Measurements from ENCODE around the gene MSTO1. TPM values are rescaled to one million over a fixed set of nuclear protein-coding genes. Genes with fewer than 3 reads are reported as not detected.

MSTO1 gene
- 13.7 and 13.8 TPM in 2 replicates for total RNA-seq

GRCh38 chr1:155609515-155610256 lies at the start of gene MSTO1:
Gene MSTO1 (plus strand): TSS chr1:155610218. CDS start chr1:155610249, 31 bp downstream.

GRCh38 chr1:155562581-155563376 lies 47.2 kb upstream of the MSTO1 start, which contains the start of gene ASH1L:
Gene ASH1L (minus strand): TSS chr1:155562803. CDS start chr1:155521519, 41,284 bp downstream.

Other genes starting within 250 kb of the MSTO1 start
- 16.5 and 21.7 TPM in 2 replicates for gene ASH1L, start 47.4 kb upstream of the MSTO1 start, total RNA-seq
- 49.5 and 51.7 TPM in 2 replicates for gene YY1AP1, start 78.6 kb downstream of the MSTO1 start, total RNA-seq
- 33.1 and 39.4 TPM in 2 replicates for gene DAP3, start 78.9 kb downstream of the MSTO1 start, total RNA-seq
- gene GON4L, start 247.0 kb downstream of the MSTO1 start, total RNA-seq: 23.3 and 28.0 TPM in 2 replicates
- gene SYT11, start 249.3 kb downstream of the MSTO1 start, total RNA-seq: 12.8 and 15.4 TPM in 2 replicates

Measured in dermis lymphatic vessel endothelial cell (primary cell).